SU-DHL-6 (cell line): ENCODE measurements around the gene TSPAN16.

ENCODE experiments used
- H2AFZ ChIP-seq: fragments of 200-600 bp; sonication (generic); 2 replicates; pipeline ENCODE4 v1.6.1; 2014; ENCODE audit warnings: low read depth, mild to moderate bottlenecking, moderate library complexity, mixed read lengths, antibody characterized with exemption, low read length; ENCODE audit not compliant: severe bottlenecking
- H3F3A ChIP-seq: fragments of 200-600 bp; shearing (Covaris generic); 2 replicates; pipeline ENCODE4 v1.6.0; 2016; ENCODE audit warnings: antibody characterized with exemption, mild to moderate bottlenecking; ENCODE audit not compliant: insufficient read depth
- H3K27ac ChIP-seq: fragments of 200-600 bp; sonication (generic); 2 replicates; pipeline ENCODE4 v1.5.1; 2016; ENCODE audit warnings: low read depth, mild to moderate bottlenecking, low read length, moderate library complexity, mixed read lengths
- H3K27me3 ChIP-seq: fragments of 200-600 bp; sonication (generic), shearing (Covaris generic); 2 replicates; pipeline ENCODE4 v1.6.0; 2014; ENCODE audit warnings: mild to moderate bottlenecking, low read length
- H3K36me3 ChIP-seq: fragments of 200-600 bp; sonication (generic); 2 replicates; pipeline ENCODE4 v1.6.1; 2014; ENCODE audit warnings: mild to moderate bottlenecking, low read length, mixed read lengths
- H3K4me2 ChIP-seq: fragments of 300-600, 200-600 bp; shearing (Covaris generic), sonication (generic); 2 replicates; pipeline ENCODE4 v1.6.0; 2014; ENCODE audit warnings: low read length, low read depth, mild to moderate bottlenecking; ENCODE audit not compliant: poor library complexity, severe bottlenecking
- H3K4me3 ChIP-seq: fragments of 200-600 bp; sonication (generic); 2 replicates; pipeline ENCODE4 v1.5.1; 2014; ENCODE audit warnings: antibody characterized with exemption, low read length, mild to moderate bottlenecking, mixed read lengths; ENCODE audit not compliant: insufficient read depth, poor library complexity, severe bottlenecking
- H3K79me2 ChIP-seq: fragments of 200-600 bp; sonication (generic); 2 replicates; pipeline ENCODE4 v1.6.1; 2014; ENCODE audit warnings: mild to moderate bottlenecking, low read length, moderate library complexity; ENCODE audit not compliant: insufficient read depth
- H3K9ac ChIP-seq: fragments of 200-600 bp; sonication (generic); 2 replicates; pipeline ENCODE4 v1.7.0; 2014; ENCODE audit warnings: mild to moderate bottlenecking, low read length
- H3K9me2 ChIP-seq: fragments of 200-600 bp; sonication (generic); replicated peaks from 2 replicates; pipeline ENCODE4 v1.6.1; 2014; ENCODE audit warnings: low read length; ENCODE audit not compliant: insufficient read depth
- H3K9me3 ChIP-seq: fragments of 200-600 bp; sonication (generic); 2 replicates; pipeline ENCODE4 v1.6.1; 2014; ENCODE audit warnings: low read length, mixed read lengths; ENCODE audit not compliant: insufficient read depth
- H4K20me1 ChIP-seq: fragments of 200-600 bp; sonication (generic); 2 replicates; pipeline ENCODE4 v1.6.1; 2014; ENCODE audit warnings: low read depth, mild to moderate bottlenecking, antibody characterized with exemption, low read length, moderate library complexity, mixed read lengths
- CTCF ChIP-seq: fragments of 200-600 bp; sonication (generic); IDR thresholded peaks from one replicate; pipeline ENCODE4 v1.5.1; 2017; ENCODE audit warnings: antibody characterized with exemption, mild to moderate bottlenecking, low read length, moderate library complexity; ENCODE audit not compliant: insufficient read depth, poor library complexity, severe bottlenecking
- EZH2phosphoT487 ChIP-seq: fragments of 200-600 bp; sonication (generic), shearing (Covaris generic); conservative IDR thresholded peaks from 2 replicates; pipeline ENCODE4 v1.6.1; 2018; ENCODE audit warnings: mild to moderate bottlenecking, antibody characterized with exemption, low read length, moderate library complexity, mixed read lengths

The TSPAN16 gene

GRCh38 chr19:11278670-11279069, 17.3 kb upstream of the TSPAN16 start:
- TF ChIP-seq EZH2phosphoT487 (no peak), CTCF (no peak)
- H3K79me2 ChIP-seq, result no peaks in the 10 kb centered on the region
- H4K20me1 ChIP-seq, result no peaks in the 10 kb centered on the region
- H3K9ac ChIP-seq, result no peak overlapping the region
- H2AFZ ChIP-seq, result no peak overlapping the region
- no peaks in the 10 kb centered on the region for H3K27me3 ChIP-seq
- H3K9me3 ChIP-seq, result no peaks in the 10 kb centered on the region
- H3K9me2 ChIP-seq, result no peaks in the 10 kb centered on the region
- H3K4me3 ChIP-seq, result no peak overlapping the region
- H3K36me3 ChIP-seq, result no peaks in the 10 kb centered on the region
- H3K4me2 ChIP-seq, result no peak overlapping the region
- no peak overlapping the region for H3K27ac ChIP-seq
- H3F3A ChIP-seq, result no peaks in the 10 kb centered on the region

DNA sequence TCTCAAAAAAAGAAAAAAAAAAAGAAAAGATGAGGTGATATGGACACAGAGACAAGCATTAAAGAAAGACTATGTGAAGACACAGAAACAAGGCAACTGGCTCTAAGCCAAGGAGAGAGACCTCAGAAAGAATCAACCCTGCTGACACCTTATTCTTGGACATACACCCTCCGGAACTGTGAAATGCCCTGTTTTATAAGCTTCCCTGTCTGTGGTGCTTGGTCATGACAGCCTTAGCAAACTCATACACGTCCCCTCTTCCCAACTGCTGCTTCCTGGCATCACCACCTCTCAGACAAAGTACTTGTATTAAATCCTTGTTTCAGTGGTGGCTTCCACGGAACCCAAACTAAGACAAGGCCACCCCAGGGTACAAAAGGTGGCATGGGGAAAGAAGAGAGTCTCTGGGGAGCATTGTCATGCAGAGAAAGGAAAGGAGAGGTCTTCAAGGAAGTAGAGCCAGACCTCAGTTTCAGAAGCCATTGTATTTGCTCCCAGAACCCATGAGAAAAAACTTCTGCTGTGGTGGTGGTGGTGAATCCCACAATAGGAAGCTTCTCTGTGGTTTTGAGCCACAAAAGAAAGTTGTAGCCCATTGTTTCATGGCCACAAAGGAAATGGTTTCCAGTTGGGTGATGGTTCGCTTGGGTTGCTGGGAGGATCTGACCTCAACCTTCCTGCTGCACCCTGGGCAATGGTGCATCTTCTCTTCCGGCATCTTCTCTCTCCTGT, 16.3 kb upstream of the TSPAN16 start:
- Histone ChIP-seq H3K9ac (no peak overlapping the region), H3K9me3 (no peaks in the 10 kb centered on the region), H3F3A (no peaks in the 10 kb centered on the region), H3K9me2 (no peaks in the 10 kb centered on the region), H3K36me3 (no peaks in the 10 kb centered on the region), H3K4me3 (no peak overlapping the region), H4K20me1 (no peaks in the 10 kb centered on the region), H3K79me2 (no peaks in the 10 kb centered on the region), H2AFZ (no peak overlapping the region), H3K4me2 (no peak overlapping the region), H3K27ac (no peak overlapping the region), H3K27me3 (no peaks in the 10 kb centered on the region)
- no peak for TF ChIP-seq CTCF
- TF ChIP-seq EZH2phosphoT487, result no peak

DNA sequence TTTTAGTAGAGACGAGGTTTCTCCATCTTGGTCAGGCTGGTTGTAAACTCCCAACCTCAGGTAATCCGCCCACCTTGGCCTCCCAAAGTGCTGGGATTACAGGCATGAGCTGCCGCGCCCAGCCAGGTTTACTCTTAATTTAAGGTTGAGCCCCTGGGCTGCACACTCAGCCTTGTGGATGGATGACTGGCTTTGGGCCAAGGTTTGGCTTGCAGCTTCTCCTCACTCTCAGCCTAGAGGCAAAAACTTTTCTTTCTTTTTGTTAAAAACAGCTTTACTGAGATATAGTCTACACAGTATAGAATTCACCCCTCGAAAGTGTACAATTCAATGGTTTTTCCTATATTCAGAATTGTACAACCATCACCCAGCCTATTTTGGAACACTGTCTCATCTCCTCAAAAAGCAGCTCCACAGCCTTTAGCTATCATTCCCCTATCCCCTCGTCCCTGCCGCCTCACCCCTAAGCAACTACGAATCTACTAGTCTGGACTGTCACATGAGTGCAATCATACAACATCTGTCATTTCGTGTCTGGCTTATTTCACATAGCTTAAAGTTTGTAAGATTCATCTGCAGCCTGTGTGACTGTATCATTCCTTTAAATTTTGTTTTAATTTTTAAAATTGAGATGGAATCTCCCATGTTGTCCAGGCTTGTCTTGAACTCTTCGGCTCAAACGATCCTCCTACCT, 14.5 kb upstream of the TSPAN16 start:
- Histone ChIP-seq H3K9me3 (no peaks in the 10 kb centered on the region), H3K9me2 (no peaks in the 10 kb centered on the region), H3K4me2 (no peak overlapping the region), H3K4me3 (no peak overlapping the region), H3K27me3 (no peaks in the 10 kb centered on the region), H2AFZ (no peak overlapping the region), H4K20me1 (no peaks in the 10 kb centered on the region), H3F3A (no peaks in the 10 kb centered on the region), H3K79me2 (no peaks in the 10 kb centered on the region), H3K9ac (no peak overlapping the region), H3K36me3 (no peaks in the 10 kb centered on the region), H3K27ac (no peak overlapping the region)
- no peak for TF ChIP-seq CTCF
- no peak for TF ChIP-seq EZH2phosphoT487
